ENCODE measurements around the gene PRKCA.

The PRKCA gene

DNA sequence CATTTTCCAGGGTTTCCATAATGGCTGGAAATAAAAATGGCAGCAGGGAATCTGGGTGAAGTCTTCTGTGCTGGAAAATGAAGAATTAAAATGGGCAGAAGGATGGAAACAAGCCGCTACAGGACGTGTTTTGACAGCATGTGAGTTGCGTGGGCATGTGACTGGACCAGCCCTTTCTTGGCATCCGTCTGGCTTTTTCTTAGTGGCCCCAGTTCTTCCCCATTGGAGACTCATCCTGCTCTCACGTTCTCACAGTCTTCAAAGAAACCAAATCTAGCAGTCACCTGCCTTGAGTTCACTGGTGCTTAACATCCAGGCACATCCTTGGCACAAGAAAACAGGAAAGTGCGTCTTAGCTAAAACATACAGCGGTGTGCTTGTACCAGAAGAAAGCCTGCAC, 352.4 kb downstream of the PRKCA start:
- TF ChIP-seq, protein P1, sequence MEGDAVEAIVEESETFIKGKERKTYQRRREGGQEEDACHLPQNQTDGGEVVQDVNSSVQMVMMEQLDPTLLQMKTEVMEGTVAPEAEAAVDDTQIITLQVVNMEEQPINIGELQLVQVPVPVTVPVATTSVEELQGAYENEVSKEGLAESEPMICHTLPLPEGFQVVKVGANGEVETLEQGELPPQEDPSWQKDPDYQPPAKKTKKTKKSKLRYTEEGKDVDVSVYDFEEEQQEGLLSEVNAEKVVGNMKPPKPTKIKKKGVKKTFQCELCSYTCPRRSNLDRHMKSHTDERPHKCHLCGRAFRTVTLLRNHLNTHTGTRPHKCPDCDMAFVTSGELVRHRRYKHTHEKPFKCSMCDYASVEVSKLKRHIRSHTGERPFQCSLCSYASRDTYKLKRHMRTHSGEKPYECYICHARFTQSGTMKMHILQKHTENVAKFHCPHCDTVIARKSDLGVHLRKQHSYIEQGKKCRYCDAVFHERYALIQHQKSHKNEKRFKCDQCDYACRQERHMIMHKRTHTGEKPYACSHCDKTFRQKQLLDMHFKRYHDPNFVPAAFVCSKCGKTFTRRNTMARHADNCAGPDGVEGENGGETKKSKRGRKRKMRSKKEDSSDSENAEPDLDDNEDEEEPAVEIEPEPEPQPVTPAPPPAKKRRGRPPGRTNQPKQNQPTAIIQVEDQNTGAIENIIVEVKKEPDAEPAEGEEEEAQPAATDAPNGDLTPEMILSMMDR (conservative IDR thresholded peaks at IDR 0.05; ENCODE audit: low read depth, low read length): no peak
- H3K4me3 ChIP-seq (ENCODE audit: low read length): no peak overlapping the region
- DNase-seq (ENCODE audit: low read depth): no peak

DNA sequence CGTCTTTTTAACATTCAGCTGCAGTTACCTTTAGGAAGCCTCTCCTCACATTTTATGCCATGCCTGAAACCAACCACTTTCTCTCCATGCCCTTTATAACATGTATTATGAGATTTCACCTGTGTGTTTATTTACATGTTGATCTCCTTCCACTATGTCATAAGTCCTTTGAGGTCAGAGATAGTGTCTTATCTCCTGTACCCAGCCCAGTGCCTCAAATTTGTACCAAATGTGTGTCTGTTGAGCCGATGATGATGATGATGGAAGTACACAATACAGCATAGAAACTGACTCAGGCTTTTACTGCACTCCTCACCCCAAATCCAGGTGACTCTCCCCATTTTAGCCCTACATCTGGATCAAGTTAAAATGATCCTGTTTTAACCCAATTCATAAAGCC, 353.0 kb downstream of the PRKCA start:
- H3K4me3 ChIP-seq (ENCODE audit: low read length): no peak overlapping the region
- TF ChIP-seq, protein P1 (conservative IDR thresholded peaks at IDR 0.05; ENCODE audit: low read depth, low read length): no peak
- DNase-seq (ENCODE audit: low read depth): no peak

DNA sequence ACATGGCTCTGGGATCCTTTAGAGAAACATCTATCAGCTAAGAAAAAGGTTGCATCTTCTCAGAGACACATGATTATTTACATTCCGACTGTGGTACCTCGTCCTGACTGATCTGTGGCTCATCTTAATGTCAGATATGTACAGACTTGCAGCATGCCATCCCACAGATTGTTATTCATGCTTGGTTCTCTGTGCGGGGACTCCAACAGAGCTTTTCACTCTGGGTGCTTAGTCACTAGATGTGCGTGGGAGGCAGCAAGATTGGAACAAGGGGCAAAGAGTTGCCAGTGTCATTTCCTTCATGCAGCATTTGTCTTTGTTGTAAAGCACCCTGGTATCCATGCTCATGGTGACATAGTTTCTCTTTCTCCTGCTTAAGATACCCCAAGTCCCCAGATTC, 353.4 kb downstream of the PRKCA start:
- DNase-seq (ENCODE audit: low read depth): no peak
- TF ChIP-seq, protein P1 (conservative IDR thresholded peaks at IDR 0.05; ENCODE audit: low read depth, low read length): no peak
- H3K4me3 ChIP-seq (ENCODE audit: low read length): no peak overlapping the region

DNA sequence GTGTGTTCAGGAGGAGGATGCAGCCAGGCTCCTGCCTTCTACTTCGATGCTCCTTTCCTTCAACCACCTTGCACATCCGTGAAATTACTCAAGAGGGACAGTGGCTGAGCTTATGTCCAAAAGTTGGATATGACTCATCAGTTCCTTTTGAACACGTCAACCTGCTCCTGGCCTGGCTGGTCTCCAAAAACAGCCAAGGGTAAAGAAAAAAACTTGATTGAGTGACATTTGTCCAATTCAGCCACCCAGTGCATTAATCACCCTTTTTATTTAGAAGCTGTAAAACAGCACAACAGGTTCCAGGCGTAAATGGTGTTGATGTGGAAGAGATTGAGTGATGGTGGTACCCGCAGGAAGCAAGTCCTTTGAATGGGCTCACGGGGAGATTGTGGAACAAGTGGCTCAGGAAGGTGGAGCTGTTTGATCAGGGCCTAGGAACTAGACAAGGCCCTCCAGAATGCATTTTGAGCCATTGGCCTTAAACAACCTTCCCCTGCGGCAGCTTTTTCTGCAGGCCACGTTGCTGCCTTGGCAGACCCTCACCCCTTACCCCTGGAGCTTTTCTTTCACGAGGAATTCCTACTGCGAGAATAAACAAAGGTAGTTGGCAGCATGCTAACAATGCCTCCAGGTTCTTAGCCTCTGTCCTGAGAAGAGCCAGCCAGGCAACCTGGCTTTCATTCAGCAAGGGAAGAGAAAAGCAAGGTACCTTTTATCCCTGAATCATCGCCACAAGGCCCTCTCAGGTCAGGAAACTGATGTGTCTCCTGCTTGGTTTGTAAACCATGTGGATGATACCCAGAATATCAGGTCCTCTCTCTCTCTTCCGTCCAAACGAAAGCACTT, 359.2 kb downstream of the PRKCA start:
- no peak overlapping the region for H3K4me3 ChIP-seq (ENCODE audit: low read length)
- no peak for DNase-seq (ENCODE audit: low read depth)
- TF ChIP-seq, protein P1 (conservative IDR thresholded peaks at IDR 0.05; ENCODE audit: low read depth, low read length): no peak

DNA sequence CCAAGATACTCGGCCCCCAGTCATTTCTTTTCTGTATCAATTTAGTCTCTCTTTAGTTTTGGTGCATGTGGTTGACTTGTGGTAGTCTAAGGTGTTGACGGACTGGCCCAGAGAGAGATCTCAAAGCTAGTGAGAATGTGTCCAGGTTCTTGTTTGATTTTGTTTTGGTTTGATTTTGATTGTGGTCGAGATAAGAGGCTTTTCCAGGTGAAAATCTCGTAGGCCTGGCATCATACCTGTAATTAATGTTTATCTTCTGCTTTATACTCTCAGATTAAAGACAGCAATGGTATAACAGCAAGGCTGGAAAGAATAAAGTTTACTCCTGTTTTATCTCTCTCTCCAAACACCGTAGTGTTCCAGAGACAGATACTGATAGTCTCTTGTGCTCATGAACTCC, 360.1 kb downstream of the PRKCA start:
- TF ChIP-seq, protein P1 (conservative IDR thresholded peaks at IDR 0.05; ENCODE audit: low read depth, low read length): no peak
- DNase-seq (ENCODE audit: low read depth): no peak
- no peak overlapping the region for H3K4me3 ChIP-seq (ENCODE audit: low read length)

DNA sequence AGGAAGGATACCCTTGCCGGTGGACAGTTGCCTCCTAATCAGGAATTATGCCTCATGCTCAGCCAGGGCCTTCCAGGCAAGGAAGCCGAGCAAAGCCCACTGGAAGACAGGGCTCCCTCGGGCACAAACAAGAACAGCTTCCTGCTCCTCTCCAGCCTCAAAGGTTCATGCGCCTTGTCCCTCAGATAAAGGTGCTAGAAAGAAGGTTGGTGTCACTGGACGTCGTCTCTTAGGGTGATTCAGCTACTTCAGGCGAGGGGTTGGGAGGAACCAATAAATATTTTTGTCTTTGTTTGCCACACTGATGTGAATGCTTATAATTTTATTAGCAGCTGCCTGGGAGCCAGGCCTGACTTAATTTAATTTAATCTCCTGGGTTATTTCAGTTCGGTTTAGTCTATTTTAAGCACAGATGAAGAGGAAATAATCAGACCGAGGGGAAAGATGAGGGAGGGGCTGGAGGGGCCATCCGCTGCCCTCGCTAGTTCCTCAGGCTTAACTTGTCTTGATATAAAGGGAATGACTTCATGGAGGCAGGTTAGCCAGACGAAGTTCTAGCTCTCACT, 360.7 kb downstream of the PRKCA start:
- TF ChIP-seq, protein P1 (conservative IDR thresholded peaks at IDR 0.05; ENCODE audit: low read depth, low read length): no peak
- DNase-seq (ENCODE audit: low read depth): no peak

DNA sequence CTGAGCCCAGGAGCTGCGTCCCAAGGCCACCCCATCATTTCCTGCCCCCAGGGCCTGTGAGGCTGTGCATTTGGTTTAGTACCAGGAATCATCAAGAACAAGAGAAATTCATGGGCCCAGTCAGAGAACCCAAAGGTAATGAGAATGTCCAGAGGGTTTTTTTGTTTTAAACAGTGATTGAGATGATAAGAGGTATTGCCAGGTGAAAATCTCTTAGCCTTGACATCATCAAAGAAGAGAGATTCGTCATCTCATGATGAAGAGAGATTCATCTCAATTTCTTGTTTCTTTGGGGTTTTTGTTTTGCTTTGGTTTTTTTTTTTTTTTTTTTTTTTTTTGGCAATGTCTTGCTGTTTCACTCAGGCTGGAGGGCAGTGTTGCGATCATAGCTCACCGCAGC, 361.9 kb downstream of the PRKCA start:
- H3K4me3 ChIP-seq (ENCODE audit: low read length): no peak overlapping the region
- DNase-seq (ENCODE audit: low read depth): no peak
- TF ChIP-seq, protein P1 (conservative IDR thresholded peaks at IDR 0.05; ENCODE audit: low read depth, low read length): no peak

More for the DNA sequence above, 360.7 kb downstream of the PRKCA start:
- H3K4me3 ChIP-seq (ENCODE audit: low read length): no peak overlapping the region

Measured in retinal pigment epithelial cell (primary cell).